Astrocyte of the cerebellum (primary cell): ENCODE data around the gene TSPO2.
A peak's percentile ranks its signal among the peaks of the same experiment; 100 is the strongest.

Experiments used
- DNase-seq: peaks from one replicate; pipeline ENCODE4 v3.0.0-alpha.2; 2011; ENCODE audit warnings: low read depth
- H3K4me3 ChIP-seq: 2 replicates; pipeline ENCODE4 v1.5.1; 2011; ENCODE audit warnings: mild to moderate bottlenecking, low read depth, low read length, moderate library complexity
- CTCF ChIP-seq: IDR thresholded peaks from 2 replicates; pipeline ENCODE4 v1.5.1; 2012; ENCODE audit warnings: low read length, low read depth, moderate library complexity, mild to moderate bottlenecking; ENCODE audit errors: missing control alignments
- in situ Hi-C: cut with HindIII; loops from 2 replicates; pipeline ENCODE4 v1.10.0; 2017; ENCODE audit warnings: low sequenced_read_pairs

The TSPO2 gene

GRCh38 chr6:41042226-41043055 is at the start of gene TSPO2:
Gene TSPO2, plus strand, starts transcription at chr6:41042467. Its CDS starts 519 bp downstream, at chr6:41042986.
- TF ChIP-seq CTCF: no peak
- in situ Hi-C loops: no loop called here
- DNase-seq: no peak
- H3K4me3 ChIP-seq: no peak within 1 kb of the TSS

- in situ Hi-C loops: no loop called here
- no peak for TF ChIP-seq CTCF
- DNase-seq: no peak
- no peak overlapping the region for H3K4me3 ChIP-seq
Measured at GRCh38 chr6:40992746-40993145, 49.5 kb upstream of the TSPO2 start.

- TF ChIP-seq CTCF: no peak
- DNase-seq: peak; percentile 9
- in situ Hi-C loops: no loop called here
- H3K4me3 ChIP-seq: no peak overlapping the region
Measured at GRCh38 chr6:40996591-40997233, 45.6 kb upstream of the TSPO2 start.

GRCh38 chr6:40997234-40997957 is 44.9 kb upstream of the TSPO2 start:
- DNase-seq: peak; percentile 69
- H3K4me3 ChIP-seq: no peak overlapping the region
- in situ Hi-C loops: no loop called here
- no peak for TF ChIP-seq CTCF

GRCh38 chr6:40998661-40999060 is 43.6 kb upstream of the TSPO2 start:
- no peak for TF ChIP-seq CTCF
- in situ Hi-C loops: no loop called here
- H3K4me3 ChIP-seq: no peak overlapping the region
- no peak for DNase-seq

- in situ Hi-C loops: no loop called here
- no peak for DNase-seq
- no peak overlapping the region for H3K4me3 ChIP-seq
- TF ChIP-seq CTCF: peak; percentile 46
Measured at GRCh38 chr6:40999569-40999968, 42.7 kb upstream of the TSPO2 start.
